Hematopoietic multipotent progenitor cell treated with erythropoietin and hydrocortisone succinate and interleukin-3 and kit ligand, for 6 days (in vitro differentiated cells): ENCODE measurements around the gene UFD1.
"Not testable (repeated sequence)": the region's sequence is repeated elsewhere in the genome, so short reads cannot be mapped to it uniquely, and the experiment has no call there.

Experiments
- DNase-seq: peaks from one replicate; pipeline ENCODE4 v3.0.0-alpha.2; 2015

The UFD1 gene

GRCh38 chr22:19447330-19448075, 31.5 kb downstream of the UFD1 start, which contains the start of gene C22orf39:
TSS of gene C22orf39 (minus strand) at chr22:19447711. CDS start at chr22:19447688, 23 bp downstream.
- peak; percentile 95 for DNase-seq

GRCh38 chr22:19446603-19447329, 32.2 kb downstream of the UFD1 start:
- no peak for DNase-seq

GRCh38 chr22:19445279-19445982, 33.6 kb downstream of the UFD1 start:
- not testable (repeated sequence) for DNase-seq

- DNase-seq = no peak
Measured at GRCh38 chr22:19443544-19444211, 35.3 kb downstream of the UFD1 start.

GRCh38 chr22:19442166-19442565, 36.8 kb downstream of the UFD1 start:
- no peak for DNase-seq

- DNase-seq = no peak
Measured at GRCh38 chr22:19440411-19441195, 38.4 kb downstream of the UFD1 start.

GRCh38 chr22:19438298-19438697, 40.7 kb downstream of the UFD1 start:
- no peak for DNase-seq

GRCh38 chr22:19436444-19437161, 42.4 kb downstream of the UFD1 start:
- DNase-seq = not testable (repeated sequence)

GRCh38 chr22:19434829-19435580, 44.0 kb downstream of the UFD1 start:
- no peak for DNase-seq

- no peak for DNase-seq
Measured at GRCh38 chr22:19434401-19434800, 44.6 kb downstream of the UFD1 start.

- DNase-seq = peak; percentile 97
Measured at GRCh38 chr22:19432133-19432851, 46.7 kb downstream of the UFD1 start, which contains the start of gene MRPL40. TSS of gene MRPL40 (plus strand) at chr22:19432545. CDS start at chr22:19432555, 10 bp downstream.

GRCh38 chr22:19431649-19432132, 47.3 kb downstream of the UFD1 start, which contains the start of gene HIRA:
TSS of gene HIRA (minus strand) at chr22:19431733. CDS start at chr22:19431476, 257 bp downstream.
- DNase-seq = peak; percentile 79

GRCh38 chr22:19430890-19431541, 48.0 kb downstream of the UFD1 start:
- DNase-seq = peak; percentile 68

GRCh38 chr22:19429950-19430889, 48.8 kb downstream of the UFD1 start:
- peak; percentile 91 for DNase-seq

GRCh38 chr22:19424186-19424500, 54.9 kb downstream of the UFD1 start:
- no peak for DNase-seq

- DNase-seq = no peak
Measured at GRCh38 chr22:19422440-19423301, 56.3 kb downstream of the UFD1 start.

- DNase-seq = no peak
Measured at GRCh38 chr22:19420321-19420720, 58.7 kb downstream of the UFD1 start.
